DND-41 (cell line): ENCODE data around the gene STK11.

Experiments used
- ATAC-seq: fragments of 200-7000 bp; cut with Tn5 transposase; 3 replicates; pipeline ENCODE4 v1.9.1; 2021; ENCODE audit warnings: low read depth; ENCODE audit not compliant: insufficient read depth
- DNase-seq: peaks from one replicate; pipeline ENCODE4 v3.0.0-alpha.2; 2020
- H2AFZ ChIP-seq: 2 replicates; pipeline ENCODE4 v1.6.0; 2012; ENCODE audit warnings: low read depth, low read length
- H3K27ac ChIP-seq: 2 replicates; pipeline ENCODE4 v1.5.1; 2012; ENCODE audit warnings: low read length, inconsistent platforms
- H3K27me3 ChIP-seq: fragments of 200-600 bp; sonication (generic); 2 replicates; pipeline ENCODE4 v1.6.0; 2012; ENCODE audit warnings: low read length, mild to moderate bottlenecking, inconsistent platforms; ENCODE audit not compliant: insufficient read depth, poor library complexity
- H3K36me3 ChIP-seq: 2 replicates; pipeline ENCODE4 v1.5.1; 2012; ENCODE audit warnings: low read length, inconsistent platforms; ENCODE audit not compliant: insufficient read depth
- H3K4me1 ChIP-seq: 2 replicates; pipeline ENCODE4 v1.5.1; 2012; ENCODE audit warnings: mild to moderate bottlenecking, low read length; ENCODE audit not compliant: insufficient read depth
- H3K4me2 ChIP-seq: 2 replicates; pipeline ENCODE4 v1.6.0; 2012; ENCODE audit warnings: mild to moderate bottlenecking, moderate library complexity, low read length, inconsistent platforms; ENCODE audit not compliant: insufficient read depth
- H3K4me3 ChIP-seq, 2 experiments: fragments of 200-600 bp in 1 of 2; shearing (Covaris generic) in 1 of 2; 2 replicates each; pipeline ENCODE4 v1.5.1; 2012 to 2016; ENCODE audit warnings: inconsistent platforms in 2 of 2, low read length in 2 of 2, mild to moderate bottlenecking in 2 of 2, low read depth in 1 of 2, moderate library complexity in 1 of 2
- H3K79me2 ChIP-seq: 2 replicates; pipeline ENCODE4 v1.6.0; 2012; ENCODE audit warnings: low read length, inconsistent platforms; ENCODE audit not compliant: insufficient read depth
- H3K9ac ChIP-seq: 2 replicates; pipeline ENCODE4 v1.6.0; 2012; ENCODE audit warnings: low read depth, mild to moderate bottlenecking, inconsistent platforms, low read length, moderate library complexity
- H3K9me3 ChIP-seq: 2 replicates; pipeline ENCODE4 v1.5.1; 2012; ENCODE audit warnings: low read length, moderate library complexity, mild to moderate bottlenecking, inconsistent platforms; ENCODE audit not compliant: insufficient read depth, severe bottlenecking
- H4K20me1 ChIP-seq: 2 replicates; pipeline ENCODE4 v1.6.0; 2012; ENCODE audit warnings: low read length; ENCODE audit not compliant: insufficient read depth
- CTCF ChIP-seq: IDR thresholded peaks from 2 replicates; pipeline ENCODE4 v1.5.1; 2012; ENCODE audit warnings: borderline replicate concordance, low read length, moderate library complexity, mild to moderate bottlenecking; ENCODE audit not compliant: poor library complexity, severe bottlenecking; ENCODE audit errors: extremely low read depth
- EZH2 ChIP-seq: IDR thresholded peaks from 3 replicates; pipeline ENCODE4 v1.6.1; 2012; ENCODE audit warnings: borderline replicate concordance, low read depth, mild to moderate bottlenecking, moderate library complexity, low read length, inconsistent platforms; ENCODE audit not compliant: severe bottlenecking

STK11 gene

GRCh38 chr19:1258707-1259205, 53.2 kb downstream of the STK11 start:
- Histone ChIP-seq H3K27ac (peak overlapping the region; percentile 80), H2AFZ (no peak overlapping the region)
- DNase-seq, result no peak

GRCh38 chr19:1259206-1259875, 53.8 kb downstream of the STK11 start:
- ATAC-seq (peak; percentile 61), DNase-seq (peak; percentile 83)
- peak overlapping the region; percentile 80 for H3K27ac ChIP-seq

More at GRCh38 chr19:1258707-1259205, 53.2 kb downstream of the STK11 start:
- peaks cover 71% of the 10 kb centered on the region for H3K4me1 ChIP-seq
- peak; percentile 0; the same call in 1 of the 3 replicates for ATAC-seq
- no peaks in the 10 kb centered on the region for H3K27me3 ChIP-seq
- peak overlapping the region in 1 of 2 experiments; percentile 48; a peak in 2 of 4 replicates for H3K4me3 ChIP-seq
- peaks cover 22% of the 10 kb centered on the region for H3K79me2 ChIP-seq
- peak overlapping the region; percentile 60 for H3K4me2 ChIP-seq
- H3K9me3 ChIP-seq, result no peaks in the 10 kb centered on the region
- TF ChIP-seq CTCF (no peak), EZH2 (no peak)
- H4K20me1 ChIP-seq, result peaks cover 30% of the 10 kb centered on the region
- H3K9ac ChIP-seq, result peak overlapping the region; percentile 42
- peaks cover 45% of the 10 kb centered on the region for H3K36me3 ChIP-seq

GRCh38 chr19:1259876-1260748, 54.5 kb downstream of the STK11 start:
- TF ChIP-seq EZH2, result no peak
- no peak for TF ChIP-seq CTCF
- Histone ChIP-seq H3K9me3 (no peaks in the 10 kb centered on the region), H3K4me1 (peaks cover 58% of the 10 kb centered on the region), H3K27ac (peak overlapping the region; percentile 80), H3K4me3 (peak overlapping the region in 1 of 2 experiments; percentile 51; a peak in 2 of 4 replicates), H3K79me2 (peaks cover 8% of the 10 kb centered on the region), H3K27me3 (no peaks in the 10 kb centered on the region), H3K36me3 (peaks cover 31% of the 10 kb centered on the region), H4K20me1 (peaks cover 17% of the 10 kb centered on the region), H3K9ac (peak overlapping the region; percentile 42; the same call in 1 of the 2 replicates), H2AFZ (no peak overlapping the region), H3K4me2 (peak overlapping the region; percentile 92)
- DNase-seq (no peak), ATAC-seq (peak; percentile 6)

More at GRCh38 chr19:1259206-1259875, 53.8 kb downstream of the STK11 start:
- no peaks in the 10 kb centered on the region for H3K9me3 ChIP-seq
- H3K4me2 ChIP-seq, result peak overlapping the region; percentile 60
- H3K79me2 ChIP-seq, result peaks cover 16% of the 10 kb centered on the region
- no peaks in the 10 kb centered on the region for H3K27me3 ChIP-seq
- H4K20me1 ChIP-seq, result peaks cover 24% of the 10 kb centered on the region
- H3K4me1 ChIP-seq, result peaks cover 65% of the 10 kb centered on the region
- no peak overlapping the region for H2AFZ ChIP-seq
- H3K36me3 ChIP-seq, result peaks cover 39% of the 10 kb centered on the region
- peak overlapping the region; percentile 42 for H3K9ac ChIP-seq
- H3K4me3 ChIP-seq, result peak overlapping the region in 1 of 2 experiments; percentile 48; a peak in 2 of 4 replicates
- TF ChIP-seq CTCF, result no peak
- no peak for TF ChIP-seq EZH2
